ENCODE measurements around the gene MMEL1. TPM values are rescaled to one million over a fixed set of nuclear protein-coding genes. Genes with fewer than 3 reads are reported as not detected.

Gene MMEL1
- total RNA-seq, 1 experiment from 2014 or later, result not detected

GRCh38 chr1:2589431-2590232, 43.2 kb downstream of the MMEL1 start (continued):
- TF ChIP-seq ZSCAN18 (CRISPR knock-in tag; IDR thresholded peaks at IDR 0.05) (no peak), ZNF121 (CRISPR knock-in tag; IDR thresholded peaks at IDR 0.05) (no peak), NFE2L1 (CRISPR knock-in tag; IDR thresholded peaks at IDR 0.05) (no peak)
- TF ChIP-seq, protein P1, sequence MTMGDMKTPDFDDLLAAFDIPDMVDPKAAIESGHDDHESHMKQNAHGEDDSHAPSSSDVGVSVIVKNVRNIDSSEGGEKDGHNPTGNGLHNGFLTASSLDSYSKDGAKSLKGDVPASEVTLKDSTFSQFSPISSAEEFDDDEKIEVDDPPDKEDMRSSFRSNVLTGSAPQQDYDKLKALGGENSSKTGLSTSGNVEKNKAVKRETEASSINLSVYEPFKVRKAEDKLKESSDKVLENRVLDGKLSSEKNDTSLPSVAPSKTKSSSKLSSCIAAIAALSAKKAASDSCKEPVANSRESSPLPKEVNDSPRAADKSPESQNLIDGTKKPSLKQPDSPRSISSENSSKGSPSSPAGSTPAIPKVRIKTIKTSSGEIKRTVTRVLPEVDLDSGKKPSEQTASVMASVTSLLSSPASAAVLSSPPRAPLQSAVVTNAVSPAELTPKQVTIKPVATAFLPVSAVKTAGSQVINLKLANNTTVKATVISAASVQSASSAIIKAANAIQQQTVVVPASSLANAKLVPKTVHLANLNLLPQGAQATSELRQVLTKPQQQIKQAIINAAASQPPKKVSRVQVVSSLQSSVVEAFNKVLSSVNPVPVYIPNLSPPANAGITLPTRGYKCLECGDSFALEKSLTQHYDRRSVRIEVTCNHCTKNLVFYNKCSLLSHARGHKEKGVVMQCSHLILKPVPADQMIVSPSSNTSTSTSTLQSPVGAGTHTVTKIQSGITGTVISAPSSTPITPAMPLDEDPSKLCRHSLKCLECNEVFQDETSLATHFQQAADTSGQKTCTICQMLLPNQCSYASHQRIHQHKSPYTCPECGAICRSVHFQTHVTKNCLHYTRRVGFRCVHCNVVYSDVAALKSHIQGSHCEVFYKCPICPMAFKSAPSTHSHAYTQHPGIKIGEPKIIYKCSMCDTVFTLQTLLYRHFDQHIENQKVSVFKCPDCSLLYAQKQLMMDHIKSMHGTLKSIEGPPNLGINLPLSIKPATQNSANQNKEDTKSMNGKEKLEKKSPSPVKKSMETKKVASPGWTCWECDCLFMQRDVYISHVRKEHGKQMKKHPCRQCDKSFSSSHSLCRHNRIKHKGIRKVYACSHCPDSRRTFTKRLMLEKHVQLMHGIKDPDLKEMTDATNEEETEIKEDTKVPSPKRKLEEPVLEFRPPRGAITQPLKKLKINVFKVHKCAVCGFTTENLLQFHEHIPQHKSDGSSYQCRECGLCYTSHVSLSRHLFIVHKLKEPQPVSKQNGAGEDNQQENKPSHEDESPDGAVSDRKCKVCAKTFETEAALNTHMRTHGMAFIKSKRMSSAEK (CRISPR knock-in tag; IDR thresholded peaks at IDR 0.05; ENCODE audit: borderline replicate concordance), result no peak

DNA sequence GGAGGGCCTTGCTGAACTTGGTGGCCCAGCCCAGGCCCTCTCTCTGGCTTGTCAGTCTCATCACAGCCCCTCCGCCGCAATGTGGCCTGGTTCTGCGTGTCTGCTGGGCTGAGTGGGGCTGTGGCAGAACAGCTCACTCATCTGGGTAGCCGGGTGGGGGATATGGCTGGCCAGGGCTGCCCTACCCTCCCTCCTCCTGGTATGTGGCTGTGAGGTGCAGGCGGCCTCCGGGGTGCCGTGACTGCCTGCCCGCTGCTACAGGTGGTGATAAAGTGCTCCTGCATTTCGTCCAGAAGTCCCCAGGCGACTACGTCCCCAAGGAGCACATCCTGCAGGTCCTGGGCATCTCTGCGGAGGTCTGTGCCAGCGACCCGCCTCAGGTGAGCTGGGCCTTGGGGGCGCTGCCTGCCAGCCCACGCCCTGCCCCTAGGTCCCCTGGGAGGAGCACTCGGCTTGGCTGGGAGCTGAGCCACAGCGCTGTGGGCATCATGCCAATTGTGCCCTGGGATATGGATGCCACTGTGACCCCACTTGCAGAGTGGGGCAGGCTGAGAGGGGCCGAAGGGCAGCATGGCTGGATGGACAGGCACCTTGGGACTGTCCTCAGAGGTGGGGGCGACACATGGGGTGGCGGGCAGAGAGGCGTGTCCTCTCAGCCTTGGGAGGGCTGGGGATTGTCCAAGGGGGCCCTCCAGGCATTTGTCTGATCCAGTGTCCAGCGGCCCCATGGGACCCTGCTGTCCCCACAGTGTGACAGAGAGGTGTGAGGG, 44.0 kb downstream of the MMEL1 start:
- Mint-ChIP-seq H3K27me3 (ENCODE audit: low read depth) (peaks cover 6% of the 10 kb centered on the region), H3K27ac (no peak overlapping the region), H3K9me3 (peaks cover 12% of the 10 kb centered on the region), H3K36me3 (peaks cover 15% of the 10 kb centered on the region), H3K4me1 (peaks cover 13% of the 10 kb centered on the region), H3K4me3 (no peak overlapping the region)
- ATAC-seq, result no peak
- CTCF ChIA-PET, result no interaction called here
- DNase-seq (ENCODE audit: low spot score), result no peak
- POLR2A ChIA-PET, result no interaction called here
- TF ChIP-seq CREB1 (CRISPR knock-in tag; IDR thresholded peaks at IDR 0.05) (no peak), ZNF512 (CRISPR knock-in tag; IDR thresholded peaks at IDR 0.05; ENCODE audit: borderline replicate concordance) (no peak), FOXP1 (CRISPR knock-in tag; IDR thresholded peaks at IDR 0.05; ENCODE audit: borderline replicate concordance) (no peak), JAZF1 (CRISPR knock-in tag; IDR thresholded peaks at IDR 0.05) (no peak), SP1 (CRISPR knock-in tag; conservative IDR thresholded peaks at IDR 0.05) (no peak), ZNF219 (CRISPR knock-in tag; IDR thresholded peaks at IDR 0.05; ENCODE audit: borderline replicate concordance) (no peak), FOXJ3 (CRISPR knock-in tag; IDR thresholded peaks at IDR 0.05; ENCODE audit: borderline replicate concordance) (no peak), NR3C1 (CRISPR knock-in tag; conservative IDR thresholded peaks at IDR 0.05; ENCODE audit: low read depth) (no peak), E2F5 (CRISPR knock-in tag; IDR thresholded peaks at IDR 0.05) (no peak), NR1H2 (CRISPR knock-in tag; IDR thresholded peaks at IDR 0.05) (no peak), ZNF671 (CRISPR knock-in tag; IDR thresholded peaks at IDR 0.05) (no peak), ZNF121 (CRISPR knock-in tag; IDR thresholded peaks at IDR 0.05) (no peak), MXD4 (CRISPR knock-in tag; IDR thresholded peaks at IDR 0.05; ENCODE audit: borderline replicate concordance) (no peak), CREM (CRISPR knock-in tag; IDR thresholded peaks at IDR 0.05) (no peak)
- TF ChIP-seq, protein P2, sequence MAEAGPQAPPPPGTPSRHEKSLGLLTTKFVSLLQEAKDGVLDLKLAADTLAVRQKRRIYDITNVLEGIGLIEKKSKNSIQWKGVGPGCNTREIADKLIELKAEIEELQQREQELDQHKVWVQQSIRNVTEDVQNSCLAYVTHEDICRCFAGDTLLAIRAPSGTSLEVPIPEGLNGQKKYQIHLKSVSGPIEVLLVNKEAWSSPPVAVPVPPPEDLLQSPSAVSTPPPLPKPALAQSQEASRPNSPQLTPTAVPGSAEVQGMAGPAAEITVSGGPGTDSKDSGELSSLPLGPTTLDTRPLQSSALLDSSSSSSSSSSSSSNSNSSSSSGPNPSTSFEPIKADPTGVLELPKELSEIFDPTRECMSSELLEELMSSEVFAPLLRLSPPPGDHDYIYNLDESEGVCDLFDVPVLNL (CRISPR knock-in tag; IDR thresholded peaks at IDR 0.05; ENCODE audit: borderline replicate concordance, low read depth), result no peak
- TF ChIP-seq, protein P3, sequence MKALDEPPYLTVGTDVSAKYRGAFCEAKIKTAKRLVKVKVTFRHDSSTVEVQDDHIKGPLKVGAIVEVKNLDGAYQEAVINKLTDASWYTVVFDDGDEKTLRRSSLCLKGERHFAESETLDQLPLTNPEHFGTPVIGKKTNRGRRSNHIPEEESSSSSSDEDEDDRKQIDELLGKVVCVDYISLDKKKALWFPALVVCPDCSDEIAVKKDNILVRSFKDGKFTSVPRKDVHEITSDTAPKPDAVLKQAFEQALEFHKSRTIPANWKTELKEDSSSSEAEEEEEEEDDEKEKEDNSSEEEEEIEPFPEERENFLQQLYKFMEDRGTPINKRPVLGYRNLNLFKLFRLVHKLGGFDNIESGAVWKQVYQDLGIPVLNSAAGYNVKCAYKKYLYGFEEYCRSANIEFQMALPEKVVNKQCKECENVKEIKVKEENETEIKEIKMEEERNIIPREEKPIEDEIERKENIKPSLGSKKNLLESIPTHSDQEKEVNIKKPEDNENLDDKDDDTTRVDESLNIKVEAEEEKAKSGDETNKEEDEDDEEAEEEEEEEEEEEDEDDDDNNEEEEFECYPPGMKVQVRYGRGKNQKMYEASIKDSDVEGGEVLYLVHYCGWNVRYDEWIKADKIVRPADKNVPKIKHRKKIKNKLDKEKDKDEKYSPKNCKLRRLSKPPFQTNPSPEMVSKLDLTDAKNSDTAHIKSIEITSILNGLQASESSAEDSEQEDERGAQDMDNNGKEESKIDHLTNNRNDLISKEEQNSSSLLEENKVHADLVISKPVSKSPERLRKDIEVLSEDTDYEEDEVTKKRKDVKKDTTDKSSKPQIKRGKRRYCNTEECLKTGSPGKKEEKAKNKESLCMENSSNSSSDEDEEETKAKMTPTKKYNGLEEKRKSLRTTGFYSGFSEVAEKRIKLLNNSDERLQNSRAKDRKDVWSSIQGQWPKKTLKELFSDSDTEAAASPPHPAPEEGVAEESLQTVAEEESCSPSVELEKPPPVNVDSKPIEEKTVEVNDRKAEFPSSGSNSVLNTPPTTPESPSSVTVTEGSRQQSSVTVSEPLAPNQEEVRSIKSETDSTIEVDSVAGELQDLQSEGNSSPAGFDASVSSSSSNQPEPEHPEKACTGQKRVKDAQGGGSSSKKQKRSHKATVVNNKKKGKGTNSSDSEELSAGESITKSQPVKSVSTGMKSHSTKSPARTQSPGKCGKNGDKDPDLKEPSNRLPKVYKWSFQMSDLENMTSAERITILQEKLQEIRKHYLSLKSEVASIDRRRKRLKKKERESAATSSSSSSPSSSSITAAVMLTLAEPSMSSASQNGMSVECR (CRISPR knock-in tag; IDR thresholded peaks at IDR 0.05; ENCODE audit: borderline replicate concordance), result no peak
- TF ChIP-seq, protein P4, sequence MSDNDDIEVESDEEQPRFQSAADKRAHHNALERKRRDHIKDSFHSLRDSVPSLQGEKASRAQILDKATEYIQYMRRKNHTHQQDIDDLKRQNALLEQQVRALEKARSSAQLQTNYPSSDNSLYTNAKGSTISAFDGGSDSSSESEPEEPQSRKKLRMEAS (CRISPR knock-in tag; IDR thresholded peaks at IDR 0.05), result no peak
